Left ventricle myocardium superior (tissue), 1 donor: ENCODE results near the gene DGCR8. TPM values are rescaled to one million over a fixed set of nuclear protein-coding genes. Genes with fewer than 3 reads are reported as not detected.

ENCODE experiments used
- ATAC-seq: fragments of 200-7000 bp; cut with Tn5 transposase; one replicate; pipeline ENCODE4 v1.9.1; 2020; ENCODE audit warnings: mild to moderate bottlenecking, moderate library complexity
- DNase-seq: peaks from one replicate; pipeline ENCODE4 v3.0.0-alpha.2; 2020
- intact Hi-C: fragments of 100-400 bp; cut with micrococcal nuclease; formaldehyde crosslinking; loops from one replicate; pipeline ENCODE4 v1.11.0; 2022
- total RNA-seq: library from RNA; stranded (reverse); fragmentation: NEBNext Ultra II Directional; extraction: Animal tissue kit (Norgen Biotek cat#: 25700); gene quantifications from one replicate; pipeline ENCODE4 v1.2.1, GENCODE V29; 2021
- donor health status: DM: no; HTN: yes; CAD: no; lungs with severe emphysema.

Gene DGCR8
- total RNA-seq, 1 donor from 2014 or later: 17.7 TPM

DNA sequence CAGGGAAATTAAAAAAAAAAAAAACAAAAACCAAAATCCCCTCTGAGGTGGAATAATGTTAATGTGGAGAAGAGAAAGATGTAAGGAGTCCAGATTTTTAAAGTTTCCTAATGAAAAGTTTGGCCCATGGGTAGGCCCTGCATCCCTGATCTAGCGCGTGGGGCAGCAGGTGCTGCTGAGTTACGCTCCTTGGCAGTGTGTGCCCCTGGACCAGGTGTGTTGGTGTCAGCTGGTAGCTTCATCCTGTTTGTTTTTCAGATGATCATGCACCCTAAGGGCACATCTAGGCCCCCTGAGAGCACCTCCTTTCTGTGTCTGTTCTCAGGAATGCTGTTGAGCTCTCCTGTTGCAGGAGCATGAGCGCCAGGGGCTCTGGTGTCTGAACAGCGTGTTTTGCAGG lies 6.7 kb downstream of the DGCR8 start:
- intact Hi-C loops: no loop called here
- no peak for ATAC-seq
- peak; percentile 15 for DNase-seq

- DNase-seq: peak; percentile 9
- intact Hi-C loops: no loop called here
- ATAC-seq: no peak
Measured at GRCh38 chr22:20087319-20088262, 7.5 kb downstream of the DGCR8 start.

GRCh38 chr22:20088263-20088648 lies 8.2 kb downstream of the DGCR8 start:
- intact Hi-C loops: no loop called here
- peak; percentile 21 for DNase-seq
- ATAC-seq: no peak

DNA sequence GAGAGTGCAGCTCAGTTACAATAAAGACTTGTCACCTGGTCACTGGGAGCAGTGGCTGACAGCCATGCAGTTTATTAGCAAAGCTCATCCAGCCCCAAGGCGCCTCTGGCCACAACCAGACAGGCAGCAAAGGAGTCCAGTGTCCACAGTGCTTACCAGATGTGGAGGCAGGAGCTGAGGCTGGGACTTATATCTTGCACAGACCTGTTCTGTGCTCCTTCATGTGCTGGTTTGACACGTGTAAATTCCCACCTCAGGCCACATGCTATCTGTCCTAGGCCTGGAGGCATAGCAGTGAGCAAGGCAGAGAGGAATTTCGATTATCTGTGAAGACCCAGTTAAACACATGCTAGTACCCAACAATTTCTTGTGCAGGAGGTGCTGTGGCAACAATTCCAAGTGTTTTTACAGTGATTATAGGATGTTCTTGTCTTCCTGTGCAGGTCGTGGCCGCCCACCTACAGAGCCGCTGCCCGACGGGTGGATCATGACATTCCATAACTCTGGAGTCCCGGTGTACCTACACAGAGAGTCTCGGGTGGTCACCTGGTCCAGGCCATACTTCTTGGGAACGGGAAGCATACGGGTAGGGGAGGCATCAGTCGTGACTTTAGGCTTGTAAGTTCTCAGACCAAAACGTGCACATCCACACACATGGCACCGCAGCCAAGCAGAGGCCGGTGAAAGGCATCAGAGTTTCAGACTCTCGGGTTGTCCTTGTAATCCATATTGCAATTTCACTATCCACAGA lies 9.4 kb downstream of the DGCR8 start:
- DNase-seq: peak; percentile 13
- intact Hi-C loops: no loop called here
- ATAC-seq: no peak

GRCh38 chr22:20089977-20090729 lies 10.1 kb downstream of the DGCR8 start:
- no peak for ATAC-seq
- intact Hi-C loops: no loop called here

GRCh38 chr22:20090730-20091240 lies 10.7 kb downstream of the DGCR8 start:
- intact Hi-C loops: no loop called here
- DNase-seq (peak; percentile 3), ATAC-seq (no peak)

More at GRCh38 chr22:20089977-20090729, 10.1 kb downstream of the DGCR8 start:
- peak; percentile 4 for DNase-seq

DNA sequence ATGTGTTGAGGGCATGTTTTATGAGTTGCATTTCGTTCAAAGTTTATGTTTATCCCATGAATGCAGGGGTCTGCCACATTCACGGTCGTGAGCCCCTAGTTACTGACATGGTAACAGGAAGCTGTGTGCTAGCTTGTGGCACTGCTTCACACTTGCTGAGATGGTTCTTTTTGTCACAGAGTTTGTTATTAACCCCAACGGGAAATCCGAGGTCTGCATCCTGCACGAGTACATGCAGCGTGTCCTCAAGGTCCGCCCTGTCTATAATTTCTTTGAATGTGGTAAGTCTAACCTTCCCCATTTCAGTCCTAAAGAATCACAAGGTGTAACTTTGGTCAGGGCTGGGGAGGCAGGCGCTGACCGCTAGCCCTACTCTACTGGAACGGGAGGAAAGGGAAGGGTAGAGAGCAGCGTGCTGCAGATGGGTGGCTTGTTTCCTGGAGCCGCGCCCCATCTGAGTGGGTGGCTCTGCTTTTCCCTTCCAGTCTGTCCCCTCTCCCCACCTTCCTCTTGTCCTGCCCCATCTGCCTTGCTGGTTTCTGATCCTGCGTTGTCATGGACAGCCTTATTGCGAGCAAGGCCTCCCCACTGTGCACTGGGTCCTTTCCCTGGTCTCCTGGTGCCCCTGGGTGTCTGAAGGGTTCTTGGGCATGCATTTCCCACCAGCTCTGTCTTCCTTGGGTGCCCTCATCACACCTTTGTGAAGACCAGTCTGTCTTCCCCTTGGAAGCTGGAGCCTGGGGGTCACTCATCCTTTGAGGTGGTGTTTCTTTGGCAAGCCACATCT lies 11.8 kb downstream of the DGCR8 start:
- intact Hi-C loops: no loop called here
- peak; percentile 13 for DNase-seq
- no peak for ATAC-seq

DNA sequence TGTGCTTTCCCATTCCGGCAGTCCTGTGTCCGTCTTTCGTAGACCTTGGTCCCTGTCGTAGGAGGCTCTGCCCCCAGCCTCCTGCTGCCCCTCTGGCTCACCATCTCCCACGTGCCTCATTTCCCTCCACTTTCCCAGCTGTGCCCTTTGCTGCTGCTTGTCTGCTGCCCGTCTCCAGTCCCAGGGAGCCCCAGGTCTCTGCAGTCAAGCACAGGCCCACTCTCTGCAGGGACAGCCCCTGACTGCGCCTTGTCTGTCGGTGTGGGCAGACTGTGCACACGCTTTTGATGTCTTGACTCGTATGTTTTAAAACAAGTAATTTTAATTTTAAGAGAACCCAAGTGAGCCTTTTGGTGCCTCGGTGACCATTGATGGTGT lies 12.4 kb downstream of the DGCR8 start:
- DNase-seq (peak; percentile 6), ATAC-seq (no peak)
- intact Hi-C loops: no loop called here

GRCh38 chr22:20093418-20094196 lies 13.6 kb downstream of the DGCR8 start:
- intact Hi-C loops: no loop called here
- ATAC-seq (peak; percentile 98), DNase-seq (peak; percentile 86)

DNA sequence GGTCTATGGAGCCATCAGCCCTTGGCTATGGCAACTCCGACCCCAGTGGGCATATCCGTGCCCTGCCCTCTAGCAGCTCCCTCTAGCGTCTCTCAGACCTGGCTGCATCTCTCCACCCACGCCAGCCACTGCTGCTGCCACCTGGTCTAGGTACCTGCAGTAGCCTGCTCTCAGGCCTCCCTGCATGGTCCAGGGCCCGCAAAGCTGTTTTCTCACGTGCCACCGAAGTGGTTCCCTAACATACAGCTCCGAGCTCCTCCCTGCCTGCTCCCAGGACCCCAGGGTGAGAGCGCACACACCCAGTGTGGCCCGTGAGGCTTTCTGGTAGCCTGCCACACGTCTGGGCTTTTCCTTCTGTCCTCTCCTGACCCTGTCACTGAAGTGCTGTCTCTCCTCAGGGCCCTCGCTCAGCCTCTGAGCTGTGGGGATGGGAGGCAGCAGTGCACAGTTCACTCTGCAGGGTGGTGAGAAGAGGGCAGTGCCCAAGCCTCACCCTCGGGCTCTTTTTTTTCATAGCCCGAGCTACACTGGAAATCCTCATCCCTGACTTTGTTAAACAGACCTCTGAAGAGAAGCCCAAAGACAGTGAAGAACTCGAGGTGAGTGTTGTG lies 14.3 kb downstream of the DGCR8 start:
- intact Hi-C loops: no loop called here
- ATAC-seq (no peak), DNase-seq (peak; percentile 24)

DNA sequence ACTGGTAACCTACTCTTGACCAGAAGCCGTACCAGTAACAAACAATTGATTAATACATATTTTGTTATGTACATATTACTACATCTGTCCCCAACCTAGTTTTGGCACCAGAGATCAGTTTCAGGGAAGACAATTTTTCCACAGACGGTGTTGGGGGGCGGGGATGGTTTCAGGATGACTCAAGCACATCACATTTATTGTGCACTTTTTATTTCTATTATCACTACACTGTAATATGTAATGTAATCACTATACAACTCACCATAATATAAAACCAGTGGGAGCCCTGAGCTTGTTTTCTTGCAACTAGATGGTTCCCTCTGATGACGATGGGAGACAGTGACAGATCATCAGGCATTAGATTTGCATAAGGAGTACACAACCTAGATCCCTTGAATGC lies 15.5 kb downstream of the DGCR8 start:
- no peak for DNase-seq
- intact Hi-C loops: no loop called here

GRCh38 chr22:20096574-20097420 lies 16.8 kb downstream of the DGCR8 start:
- no peak for ATAC-seq
- intact Hi-C loops: no loop called here
- no peak for DNase-seq

More for the DNA sequence above, 15.5 kb downstream of the DGCR8 start:
- ATAC-seq: no peak

DNA sequence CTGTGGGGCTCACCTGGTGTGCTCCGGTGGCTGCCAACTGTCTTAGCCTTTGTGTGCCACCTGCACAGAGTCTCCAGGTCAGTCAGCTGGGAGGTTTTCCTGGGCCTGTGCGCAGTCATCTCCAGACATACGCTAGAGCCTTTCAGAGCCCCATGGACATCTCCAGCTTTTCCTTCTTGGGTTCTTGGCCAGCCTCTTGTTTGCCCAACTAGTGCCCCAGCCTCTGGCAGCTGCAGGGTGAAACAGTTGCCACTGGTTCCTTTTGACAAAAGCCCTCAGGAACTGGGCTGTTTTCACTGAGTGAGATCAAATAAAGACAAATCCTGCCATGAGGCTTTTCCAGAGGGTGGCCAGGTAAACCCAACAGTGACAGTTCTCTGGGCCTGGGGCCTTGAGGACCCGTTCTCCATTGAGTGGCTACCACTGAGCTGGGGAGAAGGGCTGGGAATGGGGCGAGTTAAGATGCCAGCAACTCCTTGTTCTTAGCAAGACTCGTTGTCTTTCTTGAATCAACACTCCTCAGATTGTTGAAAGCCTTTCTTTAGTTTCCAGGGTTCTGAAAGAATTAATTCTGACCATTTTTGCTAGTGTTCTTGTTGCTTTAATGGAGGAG lies 19.2 kb downstream of the DGCR8 start:
- intact Hi-C loops: no loop called here
- ATAC-seq (no peak), DNase-seq (peak; percentile 7)

- ATAC-seq: no peak
- peak; percentile 11 for DNase-seq
- intact Hi-C loops: no loop called here
Measured at GRCh38 chr22:20101638-20102037, 21.6 kb downstream of the DGCR8 start.

DNA sequence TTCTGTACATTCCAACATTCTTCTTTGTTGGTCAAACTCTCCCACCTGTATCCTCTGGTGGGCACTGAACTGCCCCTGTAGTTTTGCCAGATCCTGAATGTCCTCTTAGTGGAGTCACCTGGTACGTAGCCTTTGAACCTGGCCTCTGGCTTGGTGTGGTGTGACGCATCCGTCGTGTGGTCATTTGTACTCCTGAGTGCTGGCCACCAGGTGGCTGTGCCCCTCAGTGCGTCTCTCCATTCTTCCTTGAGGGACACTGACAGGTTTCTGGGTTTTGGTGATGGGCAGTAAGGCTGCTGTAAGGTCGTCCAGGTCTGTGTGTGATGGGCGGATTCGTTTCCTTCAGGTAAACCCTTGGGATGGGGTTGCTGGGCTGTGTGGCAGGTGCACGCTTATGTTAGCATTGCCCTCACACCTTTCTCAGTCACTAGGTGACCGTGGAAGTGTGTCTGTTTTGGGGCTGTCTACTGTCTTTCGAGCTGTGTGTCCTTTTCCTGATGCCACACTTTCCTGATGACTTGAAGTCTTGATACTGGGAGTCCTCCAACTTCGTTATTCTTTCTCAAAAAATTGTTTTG lies 22.3 kb downstream of the DGCR8 start:
- no peak for ATAC-seq
- DNase-seq: peak; percentile 19
- intact Hi-C loops: no loop called here
